Measurements from ENCODE around the gene GABBR2. TPM values are rescaled to one million over a fixed set of nuclear protein-coding genes. Genes with fewer than 3 reads are reported as not detected.

GABBR2 gene
- total and polyA plus RNA-seq, 2 of the 8 experiments (the other 6 are each of a cell fraction or from before 2014, with no cell fraction given) = 0.50 to 1.2 TPM

DNA sequence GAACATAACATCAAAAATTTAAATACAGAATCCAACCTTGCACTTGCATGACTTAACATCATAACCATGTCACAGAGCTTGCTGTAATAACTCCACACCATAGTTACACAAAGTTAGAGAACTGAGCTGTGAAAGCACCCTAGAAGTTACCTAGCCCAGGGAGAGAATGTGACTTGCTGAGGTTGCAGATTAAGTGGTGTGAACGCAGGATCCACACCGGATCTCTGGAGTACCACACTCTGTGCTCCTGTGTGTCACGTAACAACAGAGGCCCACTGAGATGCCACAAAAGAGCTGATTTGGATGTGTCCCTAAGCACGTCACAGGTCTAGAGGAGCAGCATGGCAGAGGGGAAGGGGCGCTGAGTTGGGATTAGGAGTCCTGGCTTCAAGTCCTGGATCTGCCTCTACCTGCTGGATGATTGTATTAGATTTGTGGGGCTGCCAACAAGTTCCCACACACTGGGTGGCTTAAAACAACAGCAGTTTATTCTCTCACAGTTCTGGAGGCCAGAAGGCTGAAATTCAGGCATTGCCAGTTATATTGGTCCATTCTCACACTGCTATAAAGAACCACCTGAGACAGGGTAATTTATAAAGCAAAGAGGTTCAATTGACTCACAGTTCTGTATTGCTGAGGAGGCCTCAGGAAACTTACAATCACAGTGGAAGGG is 240.0 kb downstream of the GABBR2 start:
- Histone ChIP-seq H2BK5ac (ENCODE audit: low read depth, low read length) (no peak overlapping the region), H2BK20ac (ENCODE audit: low read length) (no peak overlapping the region), H3K14ac (ENCODE audit: insufficient read length) (no peak overlapping the region), H3K27me3 (replicated peaks in 1 of 4; ENCODE audit: control insufficient read depth in 3 of 4, extremely low read depth in 1 of 4, insufficient read depth in 3 of 4, low read length in 3 of 4) (no peaks in the 10 kb centered on the region), H3K4me2 (ENCODE audit: insufficient read depth in 1 of 2, low read depth in 2 of 2, low read length in 2 of 2) (no peak overlapping the region), H4K5ac (ENCODE audit: insufficient read length, low read depth, low read length) (no peak overlapping the region), H3K23me2 (ENCODE audit: low read depth, low read length) (no peaks in the 10 kb centered on the region), H2BK120ac (replicated peaks; ENCODE audit: low read depth, low read length) (no peak overlapping the region), H3K4me3 (ENCODE audit: extremely low read depth in 1 of 4, insufficient read depth in 2 of 4, low read depth in 3 of 4, low read length in 4 of 4) (no peak overlapping the region), H3K79me1 (ENCODE audit: low read depth, low read length) (no peaks in the 10 kb centered on the region), H3K79me2 (ENCODE audit: control insufficient read depth in 1 of 2, insufficient read depth in 2 of 2, low read length in 2 of 2) (no peaks in the 10 kb centered on the region), H3K9me3 (ENCODE audit: insufficient read depth in 2 of 2, low read depth in 1 of 2, low read length in 1 of 2) (peaks cover 0 to 7% of the 10 kb centered on the region in 2 experiments; a peak in 1 of 4 replicates), H4K8ac (ENCODE audit: extremely low read depth, insufficient read depth, low read length) (no peak overlapping the region), H4K91ac (replicated peaks; ENCODE audit: insufficient read length, low read length) (no peak overlapping the region), H3K9ac (replicated peaks in 1 of 4; ENCODE audit: extremely low read depth in 1 of 4, low read depth in 3 of 4, low read length in 3 of 4) (no peak overlapping the region), H4K20me1 (replicated peaks in 1 of 2; ENCODE audit: control insufficient read depth in 1 of 2, insufficient read depth in 2 of 2, low read length in 2 of 2) (no peaks in the 10 kb centered on the region), H2AFZ (ENCODE audit: low read length) (no peak overlapping the region), H2BK12ac (ENCODE audit: low read depth, low read length) (no peak overlapping the region), H2BK15ac (ENCODE audit: low read length) (no peak overlapping the region), H3K18ac (ENCODE audit: extremely low read depth, low read length) (no peak overlapping the region), H3K23ac (ENCODE audit: insufficient read length) (no peak overlapping the region), H2AK5ac (ENCODE audit: low read depth, low read length) (no peak overlapping the region), H3K56ac (replicated peaks; ENCODE audit: insufficient read length, low read depth, low read length) (no peak overlapping the region), H3K36me3 (ENCODE audit: control insufficient read depth in 2 of 4, insufficient read depth in 4 of 4, low read length in 3 of 4) (no peaks in the 10 kb centered on the region; a peak in 1 of 8 replicates), H3K4me1 (replicated peaks in 1 of 4; ENCODE audit: control insufficient read depth in 3 of 4, insufficient read depth in 4 of 4, low read length in 3 of 4) (no peaks in the 10 kb centered on the region; a peak in 1 of 7 replicates), H3K27ac (ENCODE audit: low read depth, low read length) (no peak overlapping the region), H3K4ac (replicated peaks; ENCODE audit: insufficient read length, low read depth, low read length) (no peak overlapping the region)
- FAIRE-seq (no peak), DNase-seq (ENCODE audit: low read depth in 1 of 2, low spot score in 2 of 2) (no peak)
- ChIA-PET CTCF (ENCODE audit: partially characterized antibody) (interaction anchor here (0.7 kb wide), 1 partner anchor 83 kb away, joined by 3 read pairs; no protein-coding TSS in a partner anchor), POLR2A (ENCODE audit: partially characterized antibody) (no interaction called here)
- WGBS, 2 experiments (ENCODE audit: extremely low coverage in 1 of 2, insufficient coverage in 1 of 2, insufficient read length in 1 of 2, insufficient replicate concordance in 2 of 2, low coverage in 1 of 2, low lambda C conversion rate in 2 of 2, missing lambda C conversion rate in 1 of 2) = 87% methylated on average over 5 of the region's 5 CpGs; no CpG with 5 or more reads in 1 of the 2 experiments
- TF ChIP-seq SIN3A (conservative IDR thresholded peaks at IDR 0.05 in 1 of 2, IDR thresholded peaks at IDR 0.05 in 1 of 2; ENCODE audit: low read depth in 1 of 2, low read length in 2 of 2) (no peak), BCL11A (IDR thresholded peaks at IDR 0.05; ENCODE audit: low read depth in 2 of 2, low read length in 2 of 2) (no peak), BRCA1 (IDR thresholded peaks at IDR 0.05; ENCODE audit: low read depth, low read length) (no peak), CHD2 (IDR thresholded peaks at IDR 0.05; ENCODE audit: low read length) (no peak)
- TF ChIP-seq, protein P1, sequence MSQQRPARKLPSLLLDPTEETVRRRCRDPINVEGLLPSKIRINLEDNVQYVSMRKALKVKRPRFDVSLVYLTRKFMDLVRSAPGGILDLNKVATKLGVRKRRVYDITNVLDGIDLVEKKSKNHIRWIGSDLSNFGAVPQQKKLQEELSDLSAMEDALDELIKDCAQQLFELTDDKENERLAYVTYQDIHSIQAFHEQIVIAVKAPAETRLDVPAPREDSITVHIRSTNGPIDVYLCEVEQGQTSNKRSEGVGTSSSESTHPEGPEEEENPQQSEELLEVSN (IDR thresholded peaks at IDR 0.05) = no peak

All from H1 (cell line).